ENCODE data around the gene GRAMD1A. TPM values are rescaled to one million over a fixed set of nuclear protein-coding genes. Genes with fewer than 3 reads are reported as not detected.
"Not testable (repeated sequence)": the region's sequence is repeated elsewhere in the genome, so short reads cannot be mapped to it uniquely, and the experiment has no call there.

GRAMD1A gene
- total RNA-seq, 1 donor from 2014 or later = 38.3 TPM

GRCh38 chr19:35043906-35044305 lies 43.8 kb downstream of the GRAMD1A start:
- intact Hi-C loops (cut with DNase I) = no loop called here
- no peak for DNase-seq (ENCODE audit: low spot score)

DNA sequence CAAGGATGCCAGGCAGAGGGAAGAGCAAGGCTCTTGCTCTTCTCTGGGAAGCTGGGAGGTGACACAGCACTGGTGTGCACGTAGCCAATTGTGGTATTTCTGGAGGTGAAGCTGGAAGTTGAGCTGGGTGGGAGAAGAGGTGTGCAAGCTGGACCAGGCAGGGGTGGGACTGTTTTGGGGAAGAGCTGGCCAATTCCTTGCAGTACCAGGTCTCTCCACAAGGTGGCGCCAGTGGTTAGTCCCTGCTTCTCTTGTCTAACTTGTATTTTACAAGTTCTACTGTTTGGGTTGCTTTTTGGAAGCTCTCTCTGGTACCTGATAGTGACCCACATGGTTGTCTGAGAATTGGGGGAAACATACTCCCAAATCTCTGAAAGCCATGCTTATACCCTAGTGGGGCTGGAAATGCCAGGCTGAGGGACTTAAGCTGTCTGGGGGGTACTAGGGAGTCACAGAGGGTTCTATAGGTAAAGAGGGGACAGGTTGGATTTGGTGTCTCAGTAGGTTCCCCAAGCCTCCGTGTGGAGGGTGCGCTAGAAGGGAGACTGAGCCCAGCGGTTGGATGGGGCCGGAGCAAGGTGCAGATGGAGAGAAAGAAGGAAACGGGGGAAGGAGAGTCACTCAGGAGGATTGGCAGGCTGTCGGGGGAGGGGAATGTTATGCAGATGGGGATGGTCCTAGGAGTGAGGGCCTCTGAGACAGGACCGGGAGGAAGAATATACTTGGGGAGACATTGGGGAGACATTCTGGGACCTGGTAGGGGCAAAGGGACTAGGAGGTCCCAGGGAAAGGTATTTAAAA lies 44.4 kb downstream of the GRAMD1A start:
- DNase-seq (ENCODE audit: low spot score) = peak; percentile 83
- intact Hi-C loops (cut with DNase I) = no loop called here

GRCh38 chr19:35045667-35046300 lies 45.7 kb downstream of the GRAMD1A start:
- no peak for DNase-seq (ENCODE audit: low spot score)

DNA sequence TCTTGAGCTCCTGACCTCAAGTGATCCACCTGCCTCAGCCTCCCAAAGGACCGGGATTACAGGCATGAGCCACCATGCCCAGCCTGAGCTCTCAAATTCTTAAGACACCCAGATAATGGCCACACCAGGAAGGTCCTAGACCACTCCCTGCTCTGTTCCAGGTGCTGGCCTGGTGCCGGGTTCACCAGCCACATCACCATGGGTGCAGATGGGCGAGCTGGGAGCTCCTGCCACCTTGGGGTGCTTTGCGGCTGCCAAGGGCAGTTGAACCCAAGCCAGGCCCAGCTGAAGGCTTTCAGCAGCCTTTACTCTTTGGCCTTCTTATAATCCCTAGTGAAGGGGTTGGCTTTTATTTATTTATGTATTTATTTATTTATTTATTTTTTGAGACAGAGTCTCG lies 46.3 kb downstream of the GRAMD1A start:
- intact Hi-C loops (cut with DNase I) = no loop called here
- no peak for DNase-seq (ENCODE audit: low spot score)

More at GRCh38 chr19:35045667-35046300, 45.7 kb downstream of the GRAMD1A start:
- intact Hi-C loops (cut with DNase I) = no loop called here

DNA sequence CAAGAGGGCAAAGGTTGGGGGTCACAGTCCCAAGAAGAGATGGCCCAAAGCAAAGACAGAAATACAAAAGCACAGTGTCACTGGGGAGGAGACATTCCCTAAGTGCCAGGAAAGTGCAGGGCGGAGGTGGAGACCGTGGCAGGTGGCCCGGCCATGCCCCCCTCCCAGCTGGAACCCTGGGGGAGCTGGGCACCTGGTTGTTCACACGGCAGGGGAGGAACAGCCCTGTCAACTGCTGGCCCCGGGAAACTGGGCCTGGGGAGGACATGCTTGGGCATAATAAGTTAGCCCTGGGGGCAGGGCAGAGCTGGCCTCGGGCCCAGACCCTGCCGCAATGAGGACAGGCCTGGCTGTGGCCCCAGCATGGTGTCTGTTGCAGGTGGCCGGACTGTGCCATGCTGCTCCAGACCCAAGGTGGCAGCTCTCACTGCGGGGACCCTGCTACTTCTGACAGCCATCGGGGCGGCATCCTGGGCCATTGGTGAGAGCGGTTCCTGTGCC lies 48.8 kb downstream of the GRAMD1A start:
- peak; percentile 85 for DNase-seq (ENCODE audit: low spot score)
- intact Hi-C loops (cut with DNase I) = no loop called here

- DNase-seq (ENCODE audit: low spot score) = no peak
- intact Hi-C loops (cut with DNase I) = no loop called here
These were observed 49.3 kb downstream of the GRAMD1A start for GRCh38 chr19:35049456-35049855.

DNA sequence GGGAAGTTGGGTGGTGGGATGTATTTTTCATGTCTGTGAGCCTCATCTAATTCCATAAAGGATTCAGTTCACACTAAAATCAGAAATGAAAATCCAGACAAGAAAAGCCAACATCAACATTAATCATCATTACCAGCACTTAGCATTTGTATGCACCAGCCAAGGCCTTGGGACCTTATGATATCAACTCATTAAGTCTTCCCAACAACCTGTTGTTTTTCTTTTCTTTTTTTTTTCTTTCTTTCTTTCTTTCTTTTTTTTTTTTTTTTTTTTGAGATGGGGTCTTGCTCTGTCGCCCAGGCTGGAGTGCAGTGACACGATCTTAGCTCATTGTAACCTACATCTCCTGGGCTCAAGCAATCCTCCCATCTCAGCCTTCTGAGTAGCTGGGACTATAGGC lies 50.5 kb downstream of the GRAMD1A start:
- intact Hi-C loops (cut with DNase I); DNase-seq (ENCODE audit: low spot score): not testable (repeated sequence)

- intact Hi-C loops (cut with DNase I); DNase-seq (ENCODE audit: low spot score): not testable (repeated sequence)
These were observed 51.1 kb downstream of the GRAMD1A start for GRCh38 chr19:35051268-35051667.

- intact Hi-C loops (cut with DNase I) = no loop called here
These were observed 51.7 kb downstream of the GRAMD1A start for GRCh38 chr19:35051796-35052195.

GRCh38 chr19:35052599-35053190 lies 52.6 kb downstream of the GRAMD1A start:
- intact Hi-C loops (cut with DNase I) = no loop called here

More at GRCh38 chr19:35051796-35052195, 51.7 kb downstream of the GRAMD1A start:
- no peak for DNase-seq (ENCODE audit: low spot score)

DNA sequence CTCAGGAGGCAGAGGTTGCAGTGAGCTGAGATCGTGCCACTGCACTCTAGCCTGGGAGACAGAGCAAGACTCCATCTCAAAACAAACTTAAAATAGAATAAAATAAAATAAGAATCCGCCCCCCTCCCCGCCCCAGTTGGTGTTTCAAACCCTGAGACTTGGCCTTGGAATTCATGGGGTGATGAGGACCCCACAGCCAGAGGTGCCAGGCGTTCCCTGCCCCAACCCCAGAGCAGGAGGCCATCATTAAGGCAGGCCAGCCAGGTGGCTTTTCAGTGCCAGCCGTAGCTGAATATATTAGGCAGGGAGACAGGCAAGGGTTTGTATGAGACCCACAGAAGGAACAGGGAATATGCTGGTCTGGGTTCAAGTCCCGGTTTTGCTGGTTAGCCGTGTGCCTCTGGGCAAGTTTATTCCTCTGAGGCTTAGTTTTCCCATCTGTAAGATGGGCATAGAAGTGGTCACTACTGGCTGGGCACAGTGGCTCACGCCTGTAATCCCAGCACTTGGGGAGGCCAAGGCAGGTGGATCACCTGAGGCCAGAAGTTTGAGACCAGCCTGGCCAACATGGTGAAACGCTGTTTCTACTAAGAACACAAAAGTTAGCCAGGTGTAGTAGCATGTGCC lies 53.7 kb downstream of the GRAMD1A start:
- intact Hi-C loops (cut with DNase I) = no loop called here
- DNase-seq (ENCODE audit: low spot score) = no peak

More at GRCh38 chr19:35052599-35053190, 52.6 kb downstream of the GRAMD1A start:
- DNase-seq (ENCODE audit: low spot score) = no peak

GRCh38 chr19:35054626-35055025 lies 54.5 kb downstream of the GRAMD1A start:
- DNase-seq (ENCODE audit: low spot score) = no peak
- intact Hi-C loops (cut with DNase I) = no loop called here

- intact Hi-C loops (cut with DNase I) = no loop called here
- DNase-seq (ENCODE audit: low spot score) = no peak
These were observed 55.6 kb downstream of the GRAMD1A start for GRCh38 chr19:35055715-35056179.

- intact Hi-C loops (cut with DNase I) = no loop called here
- no peak for DNase-seq (ENCODE audit: low spot score)
These were observed 56.5 kb downstream of the GRAMD1A start for GRCh38 chr19:35056513-35057063.

DNA sequence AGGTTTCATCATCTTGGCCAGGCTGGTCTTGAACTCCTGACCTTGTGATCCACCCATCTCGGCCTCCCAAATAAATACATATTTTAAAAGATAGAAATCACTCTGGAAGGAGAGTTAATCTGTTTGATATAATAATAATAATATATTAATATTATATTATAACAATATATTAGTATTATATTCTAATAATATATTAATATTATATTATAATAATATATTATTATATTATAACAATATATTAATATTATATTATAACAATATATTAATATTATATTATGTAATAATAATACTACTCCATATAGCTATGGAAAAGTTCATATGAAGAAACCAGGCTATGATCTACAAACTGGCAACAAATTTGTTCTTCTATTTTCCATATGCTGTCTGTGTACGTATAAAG lies 58.2 kb downstream of the GRAMD1A start:
- DNase-seq (ENCODE audit: low spot score) = no peak
- intact Hi-C loops (cut with DNase I) = no loop called here

DNA sequence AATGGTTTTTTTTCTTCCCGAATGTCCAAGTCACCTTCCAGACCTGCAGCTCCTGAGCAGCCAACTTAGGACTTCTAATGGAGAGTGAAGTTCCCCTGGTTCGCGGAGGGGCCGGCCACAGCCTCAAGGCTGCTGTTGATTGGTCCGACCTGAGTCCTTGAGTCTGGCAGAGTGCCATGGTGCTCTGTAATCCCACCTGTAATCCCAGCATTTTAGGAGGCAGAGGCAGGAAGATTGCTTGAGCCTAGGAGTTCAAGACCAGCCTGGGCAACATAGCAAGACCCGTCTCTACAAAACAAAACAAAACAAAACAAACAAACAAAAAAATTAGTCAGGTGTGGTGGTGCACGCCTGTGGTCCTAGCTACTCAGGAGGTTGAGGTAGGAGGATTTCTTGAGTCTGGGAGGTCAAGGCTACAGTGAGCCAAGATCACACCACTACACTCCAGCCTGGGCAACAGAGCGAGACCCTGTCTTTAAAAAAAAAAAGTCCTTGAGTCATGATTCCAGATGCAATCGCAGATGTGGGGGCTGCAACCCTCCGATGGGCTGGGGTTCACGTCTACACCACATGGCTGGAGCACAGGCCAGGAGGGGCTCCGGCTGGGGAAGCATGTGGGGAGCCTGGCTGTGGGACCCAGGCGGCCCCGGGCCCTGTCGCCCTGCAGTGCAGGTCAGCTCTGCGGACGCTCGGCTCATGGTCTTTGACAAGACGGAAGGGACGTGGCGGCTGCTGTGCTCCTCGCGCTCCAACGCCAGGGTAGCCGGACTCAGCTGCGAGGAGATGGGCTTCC lies 59.1 kb downstream of the GRAMD1A start:
- intact Hi-C loops (cut with DNase I) = no loop called here
- DNase-seq (ENCODE audit: low spot score) = no peak

- DNase-seq (ENCODE audit: low spot score) = no peak
- intact Hi-C loops (cut with DNase I) = no loop called here
These were observed 59.6 kb downstream of the GRAMD1A start for GRCh38 chr19:35059799-35060091.

DNA sequence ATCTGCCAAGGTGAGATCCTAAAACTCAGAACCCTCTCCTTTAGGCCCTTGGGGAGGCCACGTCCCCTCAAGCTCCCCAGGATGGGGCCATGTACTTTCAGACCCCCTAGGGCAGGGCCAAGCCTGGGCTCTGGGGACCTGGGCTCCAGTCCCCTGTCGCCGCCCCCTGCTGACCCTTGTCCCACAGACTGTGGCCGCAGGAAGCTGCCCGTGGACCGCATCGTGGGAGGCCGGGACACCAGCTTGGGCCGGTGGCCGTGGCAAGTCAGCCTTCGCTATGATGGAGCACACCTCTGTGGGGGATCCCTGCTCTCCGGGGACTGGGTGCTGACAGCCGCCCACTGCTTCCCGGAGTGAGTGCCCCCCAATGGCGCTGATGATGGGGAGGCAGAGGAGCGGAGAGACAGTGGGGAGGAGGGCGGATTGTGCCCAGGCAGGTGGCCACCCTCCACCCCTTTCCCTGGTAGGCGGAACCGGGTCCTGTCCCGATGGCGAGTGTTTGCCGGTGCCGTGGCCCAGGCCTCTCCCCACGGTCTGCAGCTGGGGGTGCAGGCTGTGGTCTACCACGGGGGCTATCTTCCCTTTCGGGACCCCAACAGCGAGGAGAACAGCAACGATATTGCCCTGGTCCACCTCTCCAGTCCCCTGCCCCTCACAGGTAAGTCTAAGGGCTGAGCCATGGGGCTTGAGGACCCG lies 60.2 kb downstream of the GRAMD1A start:
- DNase-seq (ENCODE audit: low spot score) = no peak
- intact Hi-C loops (cut with DNase I) = no loop called here

Measured in cardiac septum (tissue), 1 donor.